Inflammatory macrophage treated with lipopolysaccharide for 1 hour (primary cell): ENCODE results near the gene ADAMTS14.

Experiments used
- DNase-seq, 2 donors: peaks; one replicate each; pipeline ENCODE4 v3.0.0-alpha.2; 2020 to 2022

The ADAMTS14 gene

DNA sequence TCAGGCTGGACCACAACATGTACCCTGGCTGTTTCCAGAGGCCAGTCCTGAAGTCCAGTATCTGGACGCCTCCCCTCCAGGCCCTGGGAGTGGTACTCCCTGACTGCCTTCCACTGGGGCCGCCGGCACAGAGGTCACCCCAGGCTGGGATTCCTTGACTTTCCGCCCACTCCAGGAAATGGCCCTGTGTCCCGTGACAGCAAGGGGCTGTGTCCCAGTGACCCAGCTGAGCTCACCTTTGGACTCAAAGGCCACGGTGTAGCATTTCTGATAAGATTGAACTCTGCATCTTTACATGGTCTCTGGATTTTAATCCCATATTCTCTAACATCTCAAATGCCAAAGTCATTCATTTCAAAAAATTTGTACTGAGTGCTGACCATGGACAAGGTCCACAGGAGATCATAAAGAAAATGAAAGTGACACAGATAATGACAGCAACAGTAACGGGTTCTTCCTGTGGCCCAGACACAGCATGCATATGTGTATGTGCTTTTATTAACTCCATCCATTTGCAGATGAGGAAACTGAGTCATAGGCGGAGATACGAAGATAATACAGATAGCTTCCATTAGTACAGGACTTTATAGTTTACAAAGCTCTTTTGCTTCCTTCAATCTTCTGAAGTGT is 5.4 kb downstream of the ADAMTS14 start:
- no peak for DNase-seq

DNA sequence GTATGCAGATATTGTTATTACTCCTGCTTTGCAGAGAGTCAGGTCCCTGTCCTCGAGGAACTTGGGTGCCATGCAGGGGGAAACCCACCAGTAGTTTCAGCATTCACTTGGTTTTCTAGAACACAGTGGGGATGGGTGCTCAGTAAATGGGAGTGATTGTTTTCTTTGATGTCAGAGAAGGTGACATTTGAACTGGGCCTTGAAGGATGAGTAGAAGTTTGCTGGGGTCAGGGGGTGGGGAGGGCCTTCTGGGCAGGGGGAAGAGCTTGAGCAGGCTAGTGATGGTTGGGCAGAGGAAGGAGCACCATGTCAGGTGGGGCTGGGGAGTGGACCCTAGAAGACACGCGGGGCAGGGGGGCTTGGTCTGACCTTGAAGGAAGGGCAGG is 5.9 kb downstream of the ADAMTS14 start:
- DNase-seq: no peak

DNA sequence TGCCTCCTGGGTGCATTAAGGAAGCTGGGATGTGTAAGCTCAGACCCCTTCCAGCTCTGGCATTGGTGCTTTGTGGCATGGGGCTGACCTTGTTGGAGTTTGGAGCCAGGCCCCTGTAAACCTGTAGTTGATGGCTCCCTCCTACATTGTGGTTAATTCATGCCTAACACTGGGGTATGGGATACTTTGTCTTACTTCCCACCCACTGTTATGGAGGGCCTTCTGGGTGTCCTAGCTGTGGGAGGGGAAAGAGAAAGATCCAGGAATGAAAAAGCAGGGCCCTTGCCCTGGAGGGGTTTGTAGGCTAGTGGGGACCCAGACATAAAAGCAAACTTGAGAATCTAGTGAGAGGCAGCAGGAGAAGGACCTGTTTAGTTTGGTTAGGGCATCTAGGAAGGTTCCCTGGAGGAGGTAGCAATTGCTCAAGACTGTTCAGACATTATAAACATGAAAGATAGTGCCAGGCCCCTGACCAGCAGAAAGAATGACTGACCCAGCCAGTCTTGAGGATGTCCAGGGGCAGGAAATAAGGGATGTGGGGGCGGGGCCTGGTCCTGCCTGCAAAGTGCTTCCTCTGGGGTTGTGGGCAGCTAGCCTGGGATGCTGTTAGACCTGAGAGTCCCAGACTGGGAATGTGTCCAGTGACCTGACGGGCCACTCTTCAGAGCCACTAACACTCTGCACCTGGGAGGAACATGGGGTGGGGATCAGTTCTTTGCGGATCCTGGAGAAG is 6.6 kb downstream of the ADAMTS14 start:
- no peak for DNase-seq

DNA sequence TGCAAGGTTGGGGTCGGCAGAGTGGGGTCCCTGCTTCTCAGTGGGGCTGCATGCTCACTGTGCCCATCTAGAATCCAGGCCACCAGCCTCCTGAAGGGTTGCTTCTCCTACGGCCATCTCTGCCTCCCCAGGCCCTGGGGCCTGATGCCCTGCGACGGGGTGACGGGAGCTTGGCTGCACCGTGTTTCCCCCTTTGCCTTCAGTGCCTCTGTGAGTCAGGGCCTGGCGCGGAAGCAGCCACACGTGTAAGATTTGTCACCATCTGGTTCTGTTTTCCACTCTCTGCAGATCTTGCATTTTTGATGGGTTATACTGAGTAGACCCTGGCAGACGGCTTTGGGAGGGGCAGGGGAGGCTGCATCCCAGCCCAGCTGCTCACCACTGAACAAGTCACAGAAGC is 7.2 kb downstream of the ADAMTS14 start:
- no peak for DNase-seq

DNA sequence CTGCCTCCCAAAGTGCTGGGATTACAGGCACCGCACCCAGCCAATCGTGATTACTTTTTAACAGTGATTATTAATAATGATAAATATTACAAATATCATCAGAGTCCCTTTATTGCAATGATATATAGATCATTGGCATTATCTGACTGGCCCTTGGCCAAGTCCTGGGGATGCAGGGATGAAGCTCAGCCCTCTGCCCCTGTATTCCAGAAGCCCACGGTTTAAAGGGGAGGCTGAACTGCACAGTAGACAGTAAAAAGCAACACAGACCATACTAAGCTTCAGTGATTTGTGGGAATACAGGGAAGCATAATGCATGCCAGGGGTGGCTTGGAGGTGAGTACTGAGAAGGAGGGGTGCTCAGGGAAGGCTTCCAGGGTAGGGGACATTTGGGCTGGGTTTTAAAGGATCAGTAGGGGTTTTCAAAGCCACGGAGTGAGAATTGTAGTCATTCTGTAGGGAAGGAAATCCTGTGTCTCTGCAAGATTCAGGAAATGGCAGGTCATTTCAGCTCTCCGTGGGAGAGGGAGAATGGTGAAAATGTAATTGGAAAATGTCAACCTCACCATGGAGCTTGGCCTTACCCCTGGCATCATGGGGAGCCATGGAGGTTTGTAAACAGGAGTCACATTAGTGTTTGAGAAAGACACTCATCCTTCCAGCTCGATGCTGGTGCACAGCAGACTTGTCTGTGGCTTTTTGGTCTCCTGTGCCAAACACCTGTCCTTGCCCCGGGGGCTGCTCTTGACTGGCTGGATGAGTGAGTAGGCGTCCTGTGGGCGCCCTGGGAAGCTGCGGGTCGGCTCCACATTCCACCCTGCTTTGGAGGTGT is 8.8 kb downstream of the ADAMTS14 start:
- DNase-seq: no peak

DNA sequence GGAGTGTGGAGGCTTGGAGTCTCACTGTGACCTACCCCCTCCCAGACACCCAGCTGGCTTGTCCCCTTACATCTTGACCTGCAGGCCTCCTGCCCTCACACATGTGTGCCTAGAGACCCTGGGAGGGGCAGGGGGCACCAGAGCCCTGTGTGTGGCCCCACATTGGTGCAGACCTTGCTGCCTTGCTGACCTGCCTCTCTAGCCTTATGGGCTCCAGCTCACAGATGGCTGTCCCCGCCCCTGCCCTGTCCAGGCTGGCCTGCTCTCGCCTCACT is 9.4 kb downstream of the ADAMTS14 start:
- DNase-seq: no peak

DNA sequence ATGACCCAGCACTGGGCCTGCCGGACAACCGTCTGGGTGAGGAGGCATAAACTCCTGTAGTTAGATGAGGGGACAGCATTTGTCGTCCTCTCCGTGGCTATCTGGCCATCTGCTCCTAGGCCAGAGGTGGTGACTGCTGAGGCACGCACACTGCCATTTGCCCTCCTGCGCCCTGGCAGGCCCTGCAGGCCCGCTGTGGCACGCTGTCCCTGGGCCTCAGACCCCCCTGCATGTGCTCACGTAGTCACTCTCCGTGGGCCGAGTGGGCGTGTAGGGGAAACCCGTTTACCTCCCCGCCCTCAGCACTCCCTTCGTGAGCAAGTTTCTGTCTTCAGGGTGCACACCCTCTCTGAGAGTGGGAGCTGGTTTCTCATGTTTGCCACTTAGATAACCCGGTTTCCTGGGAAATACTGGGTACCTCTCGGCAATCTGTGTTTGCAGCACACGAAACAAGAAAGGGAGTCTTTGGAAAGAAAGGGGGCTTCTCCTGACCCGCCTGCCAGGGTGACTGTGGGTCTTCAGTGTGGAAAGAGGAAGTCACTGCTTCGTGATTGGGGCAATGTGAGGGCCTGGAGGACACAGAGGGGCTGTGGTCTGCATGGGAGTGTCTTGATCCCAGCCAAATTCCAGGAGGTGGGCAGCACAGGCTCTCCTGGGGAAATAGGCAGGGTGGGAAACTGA is 10.8 kb downstream of the ADAMTS14 start:
- DNase-seq: peak; percentile 14 to 35

DNA sequence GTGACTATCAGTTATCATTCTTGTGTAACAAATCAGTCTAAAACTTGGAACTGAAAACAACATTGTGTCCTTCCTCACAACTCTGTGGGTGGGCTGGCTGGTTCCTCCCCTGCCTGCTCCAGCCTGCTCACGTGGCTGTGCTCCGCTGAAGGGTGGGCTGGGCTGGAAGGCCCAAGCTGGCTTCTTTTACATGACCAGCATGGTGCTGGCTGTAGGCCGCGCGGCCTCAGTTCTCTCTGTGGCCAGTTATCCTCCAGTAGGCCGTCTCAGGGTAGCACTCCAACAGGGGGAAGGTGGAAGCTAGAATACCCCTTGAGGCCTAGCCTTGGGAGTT is 11.3 kb downstream of the ADAMTS14 start:
- peak; percentile 14 to 40 for DNase-seq

DNA sequence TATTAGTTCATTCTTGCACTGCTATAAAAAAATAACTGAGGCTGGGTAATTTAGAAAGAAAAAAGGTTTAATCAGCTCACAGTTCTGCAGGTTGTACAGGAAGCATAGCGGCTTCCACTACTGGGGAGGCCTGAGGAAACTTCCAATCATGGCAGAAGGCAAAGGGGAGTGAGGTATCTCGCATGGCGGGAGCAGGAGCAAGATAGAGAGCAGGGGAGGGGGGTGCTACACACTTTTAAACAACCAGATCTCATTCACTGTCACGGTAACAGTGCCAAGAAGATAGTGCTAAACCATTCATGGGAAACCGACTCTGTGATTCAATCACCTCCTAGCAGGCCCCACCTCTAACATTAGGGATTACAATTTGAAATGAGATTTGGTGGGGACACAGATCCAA is 11.6 kb downstream of the ADAMTS14 start:
- no peak for DNase-seq

DNA sequence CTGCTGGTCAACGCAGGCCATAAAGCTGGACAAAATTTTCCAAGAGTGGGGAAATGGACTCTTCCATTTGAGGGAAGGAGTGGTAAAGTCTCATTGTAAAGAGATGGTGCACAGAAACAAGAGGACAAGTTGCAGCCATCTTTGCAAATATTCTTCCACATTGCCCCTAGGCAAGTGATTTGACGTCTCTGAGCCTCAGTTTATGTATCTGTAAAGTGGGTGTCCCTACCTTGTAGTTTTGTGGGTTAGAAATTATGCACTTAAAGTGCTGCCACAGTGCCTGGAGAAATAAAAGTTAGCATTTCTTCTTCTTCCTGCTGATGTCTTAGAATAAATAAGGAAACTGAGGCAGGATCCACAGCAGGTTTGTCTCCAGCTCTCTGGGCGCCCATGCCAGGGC is 12.1 kb downstream of the ADAMTS14 start:
- DNase-seq: no peak

DNA sequence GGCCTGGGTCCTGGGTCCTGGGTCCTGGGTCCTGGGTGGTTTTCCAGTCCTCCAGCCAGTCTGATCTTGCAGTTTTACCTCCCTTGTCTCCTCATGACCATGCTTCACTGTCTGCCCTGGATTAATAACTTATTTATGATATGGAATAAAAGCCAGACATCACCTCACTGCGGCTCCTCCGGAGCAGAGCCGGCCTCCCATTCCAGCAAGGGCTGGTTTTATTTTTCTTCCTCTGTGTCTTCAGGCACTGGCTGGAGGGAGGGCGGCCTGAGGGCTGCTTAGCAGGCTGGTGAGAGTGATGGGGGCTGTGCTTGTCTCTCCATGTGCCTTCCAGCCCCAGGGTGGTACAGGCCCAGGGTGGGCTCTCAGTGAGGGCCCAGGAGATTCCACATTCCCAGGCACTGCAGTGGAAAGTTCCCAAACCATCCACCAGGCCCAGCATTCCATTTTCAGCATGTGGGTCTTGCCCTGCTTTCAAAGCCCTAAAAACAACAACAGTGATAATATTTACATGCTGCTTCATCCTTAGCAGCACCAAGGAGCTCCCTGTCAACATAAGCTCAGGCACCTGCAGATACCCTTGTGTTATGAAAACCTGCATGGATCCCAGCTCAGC is 12.6 kb downstream of the ADAMTS14 start:
- DNase-seq: no peak

DNA sequence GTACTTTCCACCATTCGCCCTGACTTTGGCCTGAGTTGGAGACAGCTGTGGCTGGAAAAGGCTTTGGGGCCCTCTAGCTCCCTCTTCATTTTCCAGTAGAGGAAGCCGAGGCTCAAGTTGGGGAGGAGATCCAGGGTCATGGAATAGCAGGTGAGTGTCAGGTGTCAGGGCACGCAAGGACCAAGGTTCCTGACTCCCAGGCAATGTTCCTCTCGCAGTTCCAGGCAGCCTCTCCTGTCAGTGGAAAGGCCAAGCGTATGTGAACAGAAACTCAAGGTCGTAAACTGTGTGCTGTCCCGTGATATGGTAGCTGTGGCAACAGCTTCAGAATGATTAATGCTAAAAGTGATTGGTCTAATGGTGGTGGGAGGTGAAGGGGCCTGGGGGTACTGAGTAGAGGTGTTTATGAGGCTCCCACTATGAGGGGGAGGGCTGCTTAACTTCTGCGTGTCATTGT is 13.2 kb downstream of the ADAMTS14 start:
- DNase-seq: no peak

DNA sequence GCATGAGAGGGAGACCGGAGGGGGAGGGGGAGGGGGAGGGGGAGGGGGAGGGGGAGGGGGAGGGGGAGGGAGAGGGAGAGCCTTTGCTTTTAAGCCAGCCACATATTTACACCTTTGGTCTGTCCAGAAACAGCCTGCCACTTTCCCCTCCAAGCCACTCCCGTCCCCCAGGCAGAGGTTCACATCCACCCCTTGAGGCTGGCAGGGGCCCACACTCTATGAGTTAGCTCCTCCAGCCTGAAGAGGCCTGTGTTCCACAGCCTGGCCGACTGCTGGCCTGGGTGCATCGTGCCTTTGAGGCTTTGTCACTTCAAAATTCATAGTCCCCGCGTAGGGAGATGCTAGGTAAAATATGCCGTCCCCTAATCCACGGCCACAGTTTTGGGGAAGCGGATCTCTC is 16.5 kb downstream of the ADAMTS14 start:
- DNase-seq: no peak

DNA sequence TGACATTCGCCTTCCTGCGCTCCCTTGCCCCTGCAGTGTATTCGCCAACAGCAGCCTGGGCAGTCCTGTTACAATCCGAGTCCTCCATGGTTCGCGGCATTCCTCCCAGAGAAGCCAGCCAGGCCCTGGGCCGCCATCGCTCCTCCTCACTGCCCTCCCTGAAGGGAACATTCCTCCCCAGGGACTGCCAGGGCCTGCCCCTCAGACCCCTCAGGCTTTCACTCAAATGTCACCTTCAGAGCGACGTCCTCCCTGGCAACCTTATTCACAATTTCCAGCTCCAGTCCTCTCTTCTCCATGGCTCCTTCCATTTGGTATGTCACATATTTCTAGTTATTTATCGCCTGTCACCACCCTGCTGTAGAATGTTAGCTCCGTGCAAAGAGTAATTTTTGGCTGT is 17.4 kb downstream of the ADAMTS14 start:
- no peak for DNase-seq

DNA sequence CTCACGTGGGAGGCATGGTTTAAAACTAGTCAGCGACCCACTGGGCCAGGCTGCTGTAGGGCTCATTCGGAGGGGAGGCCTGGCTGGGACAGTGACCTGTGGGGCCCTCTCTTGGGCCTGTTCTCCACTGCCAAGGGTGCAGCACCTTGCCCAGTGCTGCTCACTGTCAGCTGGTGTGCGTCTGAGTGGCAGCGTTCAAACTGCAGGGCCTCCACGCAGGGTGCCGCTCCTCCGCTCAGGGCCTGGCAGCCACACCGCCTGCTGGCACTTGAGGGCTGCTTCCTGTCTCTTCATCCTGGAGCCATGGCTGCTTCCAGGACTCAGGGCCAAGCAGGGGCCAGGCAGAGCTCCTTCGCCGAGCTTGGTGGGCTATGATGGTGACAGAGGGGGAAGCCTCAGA is 18.3 kb downstream of the ADAMTS14 start:
- DNase-seq: no peak

DNA sequence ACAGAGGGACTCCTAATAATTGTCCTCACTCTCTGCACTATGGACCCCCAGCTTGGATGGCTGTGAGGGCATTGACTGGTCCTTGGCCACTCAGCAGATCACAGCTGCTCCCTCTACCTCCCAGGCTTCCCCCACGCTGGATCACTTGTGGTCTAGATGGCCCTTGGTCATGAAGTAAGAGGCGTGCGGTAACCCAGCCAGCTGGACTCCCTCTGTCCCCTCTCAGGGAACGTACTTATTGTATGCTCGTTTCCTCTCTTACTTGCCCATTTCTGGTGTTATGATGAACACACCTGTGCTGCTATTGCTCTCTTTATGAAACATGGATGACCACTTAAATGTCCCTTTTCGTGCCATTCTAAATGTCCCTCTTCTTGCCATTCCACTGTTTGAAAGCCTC is 19.3 kb downstream of the ADAMTS14 start:
- no peak for DNase-seq

DNA sequence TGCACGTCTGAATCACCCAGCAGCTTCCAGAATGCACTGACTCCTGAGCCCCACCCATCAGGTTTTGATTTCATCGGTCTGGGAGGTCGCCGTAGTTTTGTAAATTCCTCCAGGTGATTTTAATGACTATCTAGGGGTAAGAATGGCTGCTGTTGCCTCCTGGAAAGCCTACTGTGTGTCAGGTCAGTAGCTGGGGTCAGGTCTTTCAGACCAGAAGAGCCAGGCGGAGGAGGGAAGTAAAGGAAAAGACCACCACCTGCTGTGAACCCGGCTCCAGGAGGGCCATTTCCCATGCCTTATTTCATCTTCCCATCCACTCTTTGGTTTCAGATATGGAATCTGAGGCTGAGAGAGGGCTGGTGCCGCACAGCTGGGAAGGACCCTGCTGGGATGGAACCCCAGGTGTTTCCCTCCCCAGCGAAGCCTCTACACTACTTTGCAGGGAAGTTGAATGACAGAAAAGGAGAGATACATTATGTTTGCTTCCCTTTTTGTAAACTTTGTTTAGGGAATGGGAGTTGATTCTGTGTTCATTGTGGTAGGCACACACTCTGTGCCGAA is 19.8 kb downstream of the ADAMTS14 start:
- no peak for DNase-seq

DNA sequence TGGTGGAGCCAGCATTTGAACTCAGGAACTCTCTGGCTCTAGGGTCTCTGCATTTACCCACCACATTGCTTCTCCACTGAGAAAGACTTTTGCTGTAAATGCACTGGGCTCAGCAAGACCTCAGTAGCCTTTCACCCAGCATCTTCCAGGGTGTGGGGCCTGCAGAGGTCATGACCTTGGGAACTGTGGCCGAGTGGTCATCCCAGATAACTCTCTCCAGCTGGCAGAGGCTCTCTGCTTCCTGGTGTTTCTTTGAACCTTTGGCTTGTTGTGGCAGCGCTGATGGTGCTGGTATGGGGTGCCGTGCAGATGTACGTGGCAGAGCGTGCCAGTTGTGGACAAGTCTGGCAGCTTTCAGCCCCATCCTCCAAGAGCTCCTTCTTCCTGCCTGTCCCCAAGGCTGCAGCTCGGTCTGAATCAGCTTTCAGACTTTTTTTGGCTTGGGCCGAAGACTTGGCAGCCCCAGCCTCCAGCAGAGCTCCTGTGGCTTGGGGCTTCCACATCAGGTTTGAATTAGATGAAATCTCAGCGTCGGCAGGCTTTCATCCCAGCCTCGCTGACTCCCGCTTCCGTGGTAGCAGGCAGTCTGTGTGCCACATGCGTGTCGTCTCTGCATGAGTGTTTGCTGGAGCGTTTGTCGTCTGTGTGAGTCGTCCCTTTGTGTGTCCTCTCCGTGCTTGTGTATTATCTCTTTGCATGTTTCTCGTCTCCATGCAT is 21.5 kb downstream of the ADAMTS14 start:
- no peak for DNase-seq

DNA sequence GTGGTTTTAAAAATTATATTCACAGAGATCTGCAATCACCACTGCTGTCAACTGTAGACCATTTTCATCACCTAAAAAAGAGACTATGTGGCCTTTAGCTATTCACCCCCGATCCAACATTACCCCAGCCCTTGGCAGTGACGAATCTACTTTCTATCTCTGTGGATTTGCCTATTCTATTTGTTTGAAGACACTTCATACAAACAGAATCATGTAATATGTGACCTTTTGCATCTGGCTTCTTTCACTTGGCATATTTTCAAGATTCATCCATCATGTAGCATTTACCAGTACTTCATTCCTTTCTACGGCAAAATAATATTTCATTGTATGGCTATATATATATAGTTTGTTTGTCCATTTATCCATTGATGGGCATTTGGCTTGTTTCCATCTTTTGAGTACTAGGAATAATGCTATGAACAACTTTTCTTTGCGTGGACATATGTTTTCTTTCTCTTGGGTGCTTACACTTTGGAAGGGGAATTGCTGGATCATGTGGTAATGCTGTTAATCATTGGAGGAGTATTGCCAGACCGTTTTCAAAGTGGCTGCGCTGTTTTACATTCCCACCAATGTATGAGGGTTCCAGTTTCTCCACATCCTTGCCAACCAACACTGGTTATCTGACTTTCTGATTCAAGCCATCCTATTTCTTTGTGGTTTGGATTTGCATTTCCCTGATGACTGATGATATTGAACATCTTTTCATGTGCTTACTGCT is 22.3 kb downstream of the ADAMTS14 start:
- no peak for DNase-seq

DNA sequence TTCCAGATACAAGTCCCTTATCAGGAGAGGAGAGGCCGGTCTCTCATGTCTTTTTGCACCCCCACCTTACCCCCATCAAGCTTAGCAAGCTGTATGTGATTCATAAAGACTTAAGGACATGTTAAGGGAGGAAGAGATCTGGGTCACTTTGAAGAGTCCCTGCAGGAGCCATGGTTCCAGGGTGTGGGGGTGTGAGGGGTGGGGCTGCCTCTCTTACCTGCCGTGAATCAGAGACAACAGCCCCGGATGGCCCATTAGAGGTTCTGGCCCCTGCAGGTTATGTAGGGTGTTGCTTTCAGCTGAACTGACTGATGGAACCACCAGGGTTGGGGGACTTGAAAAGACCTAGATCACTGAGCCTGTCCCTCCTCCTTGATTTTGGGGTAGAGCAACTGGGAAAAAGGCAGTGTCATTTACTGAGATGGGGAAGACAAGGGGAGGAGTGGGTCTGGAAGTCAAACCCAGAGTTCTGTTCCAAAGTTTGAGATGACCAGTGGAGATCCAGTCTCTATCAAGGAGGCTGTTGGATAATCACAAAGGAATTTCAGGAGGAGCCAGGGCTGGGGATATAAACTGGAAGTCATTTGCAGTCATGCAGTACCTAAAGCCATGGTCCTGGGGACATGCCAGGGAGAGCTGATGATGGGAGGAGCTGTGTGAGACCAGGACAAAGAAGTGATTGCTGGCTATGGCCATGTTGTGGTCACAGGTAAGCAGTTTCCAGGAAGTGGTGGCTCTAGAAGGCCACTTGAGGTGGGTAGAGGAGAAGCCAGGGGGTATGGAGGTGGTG is 23.1 kb downstream of the ADAMTS14 start:
- no peak for DNase-seq

DNA sequence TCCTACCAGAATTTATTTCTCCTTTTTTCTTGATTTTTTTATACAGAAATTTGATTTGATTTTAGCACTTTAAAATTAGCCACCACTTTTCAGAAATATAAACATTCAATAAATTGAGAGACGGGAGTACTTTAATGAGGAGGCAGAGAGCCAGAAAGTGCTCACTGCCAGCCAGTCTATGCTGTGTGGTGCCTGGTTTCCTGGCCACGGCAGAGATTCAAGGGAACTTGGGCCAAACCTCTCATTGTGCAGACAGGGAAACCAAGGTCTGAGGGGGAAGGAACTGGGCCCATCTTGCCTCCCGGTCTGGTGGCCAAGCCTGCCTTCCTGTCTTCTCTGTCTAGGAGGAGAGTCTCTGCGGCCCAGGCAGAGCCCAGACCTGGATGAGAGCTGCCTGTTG is 25.9 kb downstream of the ADAMTS14 start:
- no peak for DNase-seq
